Measurements from ENCODE around the gene UBLCP1. TPM values are rescaled to one million over a fixed set of nuclear protein-coding genes. Genes with fewer than 3 reads are reported as not detected.
A peak's percentile ranks its signal among the peaks of the same experiment; 100 is the strongest.

UBLCP1 gene
- 10 to 100 TPM; 17.7 to 20.9 (median 18.8) TPM for total RNA-seq

DNA sequence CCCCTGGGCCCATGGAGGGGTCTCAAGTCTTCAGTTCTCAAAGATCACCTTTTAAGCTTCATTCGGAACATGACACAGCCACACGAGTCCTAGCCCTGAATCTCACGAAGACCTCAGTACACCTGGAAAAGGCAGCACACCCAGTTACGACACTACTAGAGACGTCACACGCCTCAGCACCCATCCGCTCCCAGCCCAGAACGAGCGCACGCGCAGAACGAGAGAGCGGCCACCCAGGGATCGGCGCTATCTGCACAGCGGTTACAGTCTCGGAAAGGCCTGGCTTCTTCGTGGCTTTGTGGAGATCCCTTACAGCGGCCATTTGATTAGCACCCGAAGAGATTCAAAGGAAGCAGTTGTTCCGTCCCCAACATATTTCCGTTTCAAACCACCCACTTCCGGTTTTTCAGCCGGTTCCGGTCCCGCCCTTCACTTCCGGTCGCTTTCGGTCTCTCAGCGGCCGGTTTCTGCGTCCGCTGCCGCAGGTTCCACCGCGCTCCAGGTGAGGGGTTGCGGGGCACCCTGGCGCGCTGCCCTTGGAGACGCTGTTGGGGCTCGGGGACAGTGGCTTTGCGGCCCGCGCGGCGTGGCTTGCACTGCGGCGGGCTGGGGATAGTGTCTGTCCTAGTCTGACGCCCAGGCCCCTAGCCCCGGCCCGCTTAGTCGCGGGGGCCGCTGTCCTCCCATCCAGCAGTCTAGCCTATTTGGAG is at the start of gene UBLCP1:
Gene UBLCP1, plus strand, starts transcription at position 432 of the 710 bp plus-strand sequence. CDS start 5,626 bp downstream, outside the sequence.
- Histone ChIP-seq H3K27ac (peak within 1 kb of the TSS; percentile 92), H3K4me1 (peaks cover 21% of the 10 kb centered on the region), H3K9me3 (no peaks in the 10 kb centered on the region), H3K4me3 (peak within 1 kb of the TSS; percentile 75), H3K27me3 (no peaks in the 10 kb centered on the region), H3K36me3 (no peaks in the 10 kb centered on the region)
- TF ChIP-seq CTCF (IDR thresholded peaks at IDR 0.05): no peak
- peak in 1 of 3 donors; percentile 63 for TF ChIP-seq POLR2AphosphoS5 (IDR thresholded peaks at IDR 0.05)
- peak in 1 of 2 donors; percentile 45 for TF ChIP-seq POLR2A (IDR thresholded peaks at IDR 0.05)
- DNase-seq (ENCODE audit: low spot score in 2 of 2): peak; percentile 89 to 90
- WGBS: under 1% methylated on average over 43 of the region's 54 CpGs

- no peak for DNase-seq (ENCODE audit: low spot score in 2 of 2)
- H3K4me3 ChIP-seq: no peak overlapping the region
- H3K36me3 ChIP-seq: no peaks in the 10 kb centered on the region
- no peaks in the 10 kb centered on the region for H3K27me3 ChIP-seq
- H3K4me1 ChIP-seq: peaks cover 26% of the 10 kb centered on the region
- H3K9me3 ChIP-seq: no peaks in the 10 kb centered on the region
- H3K27ac ChIP-seq: no peak overlapping the region
- TF ChIP-seq CTCF (IDR thresholded peaks at IDR 0.05): no peak
- no peak for TF ChIP-seq POLR2AphosphoS5 (IDR thresholded peaks at IDR 0.05)
- TF ChIP-seq EP300 (IDR thresholded peaks at IDR 0.05): no peak
- no peak for TF ChIP-seq POLR2A (IDR thresholded peaks at IDR 0.05)
- WGBS: 76% methylated on average over 2 of the region's 2 CpGs
Observed at GRCh38 chr5:159214486-159215271, 48.4 kb upstream of the UBLCP1 start.

- no peak for TF ChIP-seq CTCF (IDR thresholded peaks at IDR 0.05)
Observed at GRCh38 chr5:159215886-159216285, 47.2 kb upstream of the UBLCP1 start.

DNA sequence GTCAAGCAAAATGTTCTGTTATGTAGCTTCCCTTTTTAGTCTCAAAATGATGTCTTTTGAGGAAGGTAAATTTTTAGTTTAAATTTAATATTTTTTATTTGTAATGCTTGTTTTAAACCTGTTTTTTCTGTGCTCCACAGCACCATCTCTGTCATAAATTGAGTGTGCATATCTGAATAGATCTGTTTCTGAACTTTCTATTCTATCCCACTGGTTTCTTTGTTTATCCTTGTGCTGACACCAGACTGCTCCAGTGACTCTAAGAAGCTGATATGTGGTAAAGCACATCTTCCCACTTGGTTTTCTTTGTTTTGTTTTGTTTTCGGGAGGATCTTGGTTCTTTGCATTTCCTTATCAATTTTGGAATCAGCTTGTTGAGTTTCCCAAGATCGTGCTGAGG is 46.6 kb upstream of the UBLCP1 start:
- DNase-seq (ENCODE audit: low spot score in 2 of 2): no peak
- TF ChIP-seq EP300 (IDR thresholded peaks at IDR 0.05) (no peak), POLR2AphosphoS5 (IDR thresholded peaks at IDR 0.05) (no peak), CTCF (IDR thresholded peaks at IDR 0.05) (no peak), POLR2A (IDR thresholded peaks at IDR 0.05) (no peak)
- Histone ChIP-seq H3K36me3 (no peaks in the 10 kb centered on the region), H3K27ac (no peak overlapping the region), H3K4me1 (peaks cover 9% of the 10 kb centered on the region), H3K27me3 (no peaks in the 10 kb centered on the region), H3K4me3 (no peak overlapping the region), H3K9me3 (no peaks in the 10 kb centered on the region)
- 53% methylated on average over 2 of the region's 2 CpGs for WGBS

More at GRCh38 chr5:159215886-159216285, 47.2 kb upstream of the UBLCP1 start:
- no peak for DNase-seq (ENCODE audit: low spot score in 2 of 2)
- WGBS: 93% methylated on average over 3 of the region's 3 CpGs
- H3K4me1 ChIP-seq: peaks cover 14% of the 10 kb centered on the region
- H3K4me3 ChIP-seq: no peak overlapping the region
- no peaks in the 10 kb centered on the region for H3K27me3 ChIP-seq
- no peaks in the 10 kb centered on the region for H3K9me3 ChIP-seq
- no peak overlapping the region for H3K27ac ChIP-seq
- H3K36me3 ChIP-seq: no peaks in the 10 kb centered on the region

DNA sequence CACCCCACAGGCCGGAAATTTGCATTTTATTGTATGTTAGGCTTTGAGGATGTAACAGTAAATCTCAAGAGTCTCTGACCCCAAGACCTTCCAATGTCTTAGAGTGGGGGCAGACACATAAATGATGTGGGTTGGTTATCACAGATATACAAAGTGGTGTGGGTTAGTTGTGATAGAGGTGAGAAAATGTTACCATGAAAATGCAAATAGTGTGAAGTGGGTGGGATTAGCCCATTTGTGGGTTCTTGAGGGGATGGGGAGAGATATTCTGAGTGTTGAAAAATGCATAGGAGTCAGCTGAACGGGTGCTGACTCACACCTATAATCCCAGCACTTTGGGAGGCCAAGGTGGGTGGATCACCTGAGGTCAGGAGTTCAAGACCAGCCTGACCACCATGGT is 45.9 kb upstream of the UBLCP1 start:
- Histone ChIP-seq H3K27me3 (no peaks in the 10 kb centered on the region), H3K9me3 (no peaks in the 10 kb centered on the region), H3K27ac (no peak overlapping the region), H3K4me3 (no peak overlapping the region), H3K4me1 (peaks cover 2% of the 10 kb centered on the region), H3K36me3 (no peaks in the 10 kb centered on the region)
- WGBS: 77% methylated on average over 2 of the region's 2 CpGs
- no peak for DNase-seq (ENCODE audit: low spot score in 2 of 2)
- TF ChIP-seq POLR2A (IDR thresholded peaks at IDR 0.05): no peak
- TF ChIP-seq CTCF (IDR thresholded peaks at IDR 0.05): no peak
- no peak for TF ChIP-seq EP300 (IDR thresholded peaks at IDR 0.05)
- no peak for TF ChIP-seq POLR2AphosphoS5 (IDR thresholded peaks at IDR 0.05)
